ENCODE measurements around the gene CER1.

Gene CER1

GRCh38 chr9:14750821-14751220, 28.3 kb upstream of the CER1 start:
- TF ChIP-seq BACH2 (CRISPR knock-in tag; IDR thresholded peaks at IDR 0.05; ENCODE audit: borderline replicate concordance) (no peak), PPARA (CRISPR knock-in tag; IDR thresholded peaks at IDR 0.05; ENCODE audit: borderline replicate concordance) (no peak), ESRRG (CRISPR knock-in tag; IDR thresholded peaks at IDR 0.05) (no peak), ZNF565 (CRISPR knock-in tag; conservative IDR thresholded peaks at IDR 0.05; ENCODE audit: low read depth) (no peak), TSHZ2 (CRISPR knock-in tag; IDR thresholded peaks at IDR 0.05) (no peak)
- TF ChIP-seq, protein P1, sequence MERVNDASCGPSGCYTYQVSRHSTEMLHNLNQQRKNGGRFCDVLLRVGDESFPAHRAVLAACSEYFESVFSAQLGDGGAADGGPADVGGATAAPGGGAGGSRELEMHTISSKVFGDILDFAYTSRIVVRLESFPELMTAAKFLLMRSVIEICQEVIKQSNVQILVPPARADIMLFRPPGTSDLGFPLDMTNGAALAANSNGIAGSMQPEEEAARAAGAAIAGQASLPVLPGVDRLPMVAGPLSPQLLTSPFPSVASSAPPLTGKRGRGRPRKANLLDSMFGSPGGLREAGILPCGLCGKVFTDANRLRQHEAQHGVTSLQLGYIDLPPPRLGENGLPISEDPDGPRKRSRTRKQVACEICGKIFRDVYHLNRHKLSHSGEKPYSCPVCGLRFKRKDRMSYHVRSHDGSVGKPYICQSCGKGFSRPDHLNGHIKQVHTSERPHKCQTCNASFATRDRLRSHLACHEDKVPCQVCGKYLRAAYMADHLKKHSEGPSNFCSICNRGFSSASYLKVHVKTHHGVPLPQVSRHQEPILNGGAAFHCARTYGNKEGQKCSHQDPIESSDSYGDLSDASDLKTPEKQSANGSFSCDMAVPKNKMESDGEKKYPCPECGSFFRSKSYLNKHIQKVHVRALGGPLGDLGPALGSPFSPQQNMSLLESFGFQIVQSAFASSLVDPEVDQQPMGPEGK (CRISPR knock-in tag; IDR thresholded peaks at IDR 0.05; ENCODE audit: borderline replicate concordance) = no peak
- no peak for ATAC-seq

- TF ChIP-seq TOX (CRISPR knock-in tag; IDR thresholded peaks at IDR 0.05; ENCODE audit: borderline replicate concordance) (no peak), TSHZ2 (CRISPR knock-in tag; IDR thresholded peaks at IDR 0.05) (no peak), ZFP30 (CRISPR knock-in tag; IDR thresholded peaks at IDR 0.05) (no peak), ISL1 (CRISPR knock-in tag; IDR thresholded peaks at IDR 0.05) (no peak), POU6F1 (CRISPR knock-in tag; IDR thresholded peaks at IDR 0.05; ENCODE audit: borderline replicate concordance, low read depth) (no peak), ZNF565 (CRISPR knock-in tag; conservative IDR thresholded peaks at IDR 0.05; ENCODE audit: low read depth) (no peak), ZNF8 (CRISPR knock-in tag; IDR thresholded peaks at IDR 0.05) (no peak), ZNF70 (CRISPR knock-in tag; IDR thresholded peaks at IDR 0.05) (no peak), ZFP3 (CRISPR knock-in tag; IDR thresholded peaks at IDR 0.05) (no peak), SNAI2 (CRISPR knock-in tag; IDR thresholded peaks at IDR 0.05) (no peak), TCF4 (CRISPR knock-in tag; IDR thresholded peaks at IDR 0.05; ENCODE audit: borderline replicate concordance) (no peak), OSR1 (CRISPR knock-in tag; IDR thresholded peaks at IDR 0.05) (no peak), CSRNP3 (CRISPR knock-in tag; IDR thresholded peaks at IDR 0.05) (no peak)
- TF ChIP-seq, protein P1 (CRISPR knock-in tag; IDR thresholded peaks at IDR 0.05; ENCODE audit: borderline replicate concordance) = no peak
- ATAC-seq = no peak
Measured at GRCh38 chr9:14749741-14750211, 27.2 kb upstream of the CER1 start.
